HepG2 (cell line): ENCODE data around the gene PCP4L1. TPM values are rescaled to one million over a fixed set of nuclear protein-coding genes. Genes with fewer than 3 reads are reported as not detected.

Source experiments
- ATAC-seq: fragments of 200-7000 bp; cut with Tn5 transposase; 3 replicates; pipeline ENCODE4 v1.9.1; 2020; ENCODE audit warnings: mild to moderate bottlenecking, moderate library complexity
- BruUV-seq: library from RNA; stranded (reverse); fragments of 400-500 nt; replicated peaks from 2 replicates; lab custom pipeline; 2021; lab: Mats Ljungman, UMichigan
- CTCF ChIA-PET: fragments of 300-600 bp; formaldehyde crosslinking; extraction: SDS; loops from one replicate; lab custom pipeline; 2021; ENCODE audit warnings: low total read pairs, inconsistent platforms, low intra/inter-chr PET ratio; lab: Yijun Ruan, JAX
- POLR2A ChIA-PET: fragments of 350-600 bp; sonication (Branson Sonifier 250); formaldehyde crosslinking; loops from one replicate; lab custom pipeline; 2020; ENCODE audit warnings: antibody characterized with exemption, inconsistent platforms; lab: Yijun Ruan, JAX
- DNase-seq: peaks from one replicate; pipeline ENCODE4 v3.0.0-alpha.2; 2015; ENCODE audit warnings: low spot score
- FAIRE-seq: peaks from 3 replicates; lab custom pipeline; 2011; peaks lifted over from hg19 to GRCh38; lab: Jason Lieb, UNC
- H2AFZ ChIP-seq: one replicate; pipeline ENCODE4 v1.6.1; 2011; ENCODE audit warnings: low read length, inconsistent platforms
- H3K27ac ChIP-seq: fragments of 300-600 bp; 3 replicates; pipeline ENCODE4 v1.8.0; 2011; ENCODE audit warnings: mixed run types, mild to moderate bottlenecking, mixed read lengths, low read length, inconsistent platforms; ENCODE audit not compliant: insufficient read depth; ENCODE audit errors: extremely low read length
- H3K27me3 ChIP-seq, 2 experiments: fragments of 200-600 bp in 1 of 2; 2 replicates in 1 of 2; 3 replicates in 1 of 2; pipeline versions ENCODE4 v1.6.0 to v1.8.0; 2011; ENCODE audit warnings: low read length in 2 of 2, mild to moderate bottlenecking in 2 of 2, moderate library complexity in 2 of 2, inconsistent platforms in 1 of 2; ENCODE audit not compliant: insufficient read depth in 2 of 2, control insufficient read depth in 1 of 2
- H3K36me3 ChIP-seq, 2 experiments: fragments of 200-600 bp in 1 of 2; replicated peaks in 1 of 2; 2 replicates in 1 of 2; 3 replicates in 1 of 2; pipeline versions ENCODE4 v1.5.1 to v1.8.0; 2011; ENCODE audit warnings: low read length in 2 of 2, inconsistent platforms in 1 of 2; ENCODE audit not compliant: insufficient read depth in 2 of 2, control insufficient read depth in 1 of 2
- H3K4me1 ChIP-seq: 2 replicates; pipeline ENCODE4 v1.5.1; 2012; ENCODE audit warnings: low read length, inconsistent platforms; ENCODE audit not compliant: insufficient read depth
- H3K4me2 ChIP-seq: 2 replicates; pipeline ENCODE4 v1.6.0; 2011; ENCODE audit warnings: low read depth, low read length, inconsistent platforms
- H3K4me3 ChIP-seq, 3 experiments: fragments of 200-600 bp in 1 of 3; sonication (generic), shearing (Covaris generic) in 1 of 3; replicated peaks in 1 of 3; 2 replicates each; pipeline ENCODE4 v1.5.1; 2011 to 2016; ENCODE audit warnings: low read length in 3 of 3, inconsistent platforms in 2 of 3, low read depth in 2 of 3, mild to moderate bottlenecking in 2 of 3, control low read depth in 1 of 3, mixed read lengths in 1 of 3; ENCODE audit not compliant: insufficient read depth in 1 of 3
- H3K79me2 ChIP-seq: one replicate; pipeline ENCODE4 v1.6.1; 2011; ENCODE audit warnings: low read length, inconsistent platforms; ENCODE audit not compliant: insufficient read depth
- H3K9ac ChIP-seq: 2 replicates; pipeline ENCODE4 v1.6.0; 2011; ENCODE audit warnings: mild to moderate bottlenecking, low read depth, low read length, inconsistent platforms; ENCODE audit not compliant: insufficient read depth
- H3K9me3 ChIP-seq: 2 replicates; pipeline ENCODE4 v1.5.1; 2012; ENCODE audit warnings: mild to moderate bottlenecking, low read length
- H4K20me1 ChIP-seq: 2 replicates; pipeline ENCODE4 v1.6.0; 2011; ENCODE audit warnings: inconsistent platforms, mild to moderate bottlenecking, low read length, moderate library complexity; ENCODE audit not compliant: insufficient read depth
- CBFB ChIP-seq: sonication (generic); formaldehyde crosslinking; IDR thresholded peaks from 2 replicates; pipeline ENCODE4 v1.4.0; 2020; ENCODE audit warnings: missing genetic modification reagents
- GTF3A ChIP-seq: sonication (generic); formaldehyde crosslinking; conservative IDR thresholded peaks from 2 replicates; pipeline ENCODE4 v1.4.0; 2020; ENCODE audit warnings: mild to moderate bottlenecking, missing genetic modification reagents
- HDAC1 ChIP-seq: sonication (generic); formaldehyde crosslinking; IDR thresholded peaks from 2 replicates; pipeline ENCODE4 v1.5.1; 2020; ENCODE audit warnings: mild to moderate bottlenecking, missing genetic modification reagents
- KDM1A ChIP-seq: IDR thresholded peaks from 2 replicates; pipeline ENCODE4 v1.6.1; 2016; ENCODE audit warnings: missing compliant biosample characterization
- PHB2 ChIP-seq: fragments of 450-650 bp; IDR thresholded peaks from 2 replicates; pipeline ENCODE4 v1.6.1; 2018; ENCODE audit not compliant: partially characterized antibody
- SMAD3 ChIP-seq: sonication (generic); formaldehyde crosslinking; IDR thresholded peaks from 2 replicates; pipeline ENCODE4 v1.4.0; 2020; ENCODE audit warnings: missing genetic modification reagents
- SP1 ChIP-seq, 2 experiments: fragments of 450-650 bp in 1 of 2; sonication (generic) in 1 of 2; formaldehyde crosslinking in 1 of 2; IDR thresholded peaks; 2 replicates each; pipeline versions ENCODE4 v1.4.0 to v1.6.1; 2016 to 2020; ENCODE audit warnings: missing genetic modification reagents in 1 of 2
- ZNF770 ChIP-seq: sonication (generic); formaldehyde crosslinking; IDR thresholded peaks from 2 replicates; pipeline ENCODE4 v1.5.0; 2020; ENCODE audit warnings: mild to moderate bottlenecking, missing genetic modification reagents
- WGBS: methylation state at CpG from one replicate; pipeline ENCODE4 v1.1.6; 2017; ENCODE audit warnings: low lambda C conversion rate; 5-methylcytosine and 5-hydroxymethylcytosine counted together
- in situ Hi-C: cut with HindIII; loops from 2 replicates; pipeline ENCODE4 v1.10.0; 2017; ENCODE audit warnings: low pct_unique_long_range_greater_than_20kb; ENCODE audit not compliant: extremely low pct_ligation_motif_present
- intact Hi-C: fragments of 100-400 bp; cut with micrococcal nuclease; formaldehyde crosslinking; loops from one replicate; pipeline ENCODE4 v1.10.0; 2022; ENCODE audit not compliant: unreplicated experiment
- polyA plus RNA-seq, 8 experiments: library from polyadenylated mRNA; depleted of rRNA in 3 of 8; stranded (reverse) in 7 of 8; unstranded in 1 of 8; fragments of >200 nt; fragmentation: Illumina TruSeq in 4 of 8; extraction: Trizol in 4 of 8; gene quantifications; 2 replicates each; pipeline versions ENCODE4 v1.2.1 to v1.2.3, GENCODE V29; 2011 to 2016; ENCODE audit warnings: low read depth in 4 of 8, missing spikeins in 1 of 8, mixed read lengths in 1 of 8; ENCODE audit not compliant: insufficient read depth in 1 of 8
- total RNA-seq, 5 experiments: library from RNA; depleted of rRNA; stranded (reverse); fragments of >200 nt; fragmentation: Illumina TruSeq; extraction: Trizol; gene quantifications; 2 replicates each; pipeline ENCODE4 v1.2.3, GENCODE V29; 2016; ENCODE audit warnings: low read depth in 1 of 5

Gene PCP4L1
- total and polyA plus RNA-seq, 2 of the 13 experiments (the other 11 are each of a cell fraction or from before 2014, with no cell fraction given) = 0.28 TPM; not detected in 1

- TF ChIP-seq SP1 (IDR thresholded peaks at IDR 0.05) (no peak), SP1 (CRISPR knock-in tag; IDR thresholded peaks at IDR 0.05) (no peak), KDM1A (CRISPR knock-in tag) (no peak)
Observed at GRCh38 chr1:161297415-161297814, 38.9 kb downstream of the PCP4L1 start (continued).

GRCh38 chr1:161298116-161298515 is 39.6 kb downstream of the PCP4L1 start:
- CTCF ChIA-PET = no interaction called here
- no peaks in the 10 kb centered on the region for H4K20me1 ChIP-seq
- DNase-seq (no peak), FAIRE-seq (no peak), ATAC-seq (no peak)
- H3K79me2 ChIP-seq = no peaks in the 10 kb centered on the region
- no peak overlapping the region for H3K4me3 ChIP-seq
- no TSS peak for BruUV-seq
- 71% methylated on average over 6 of the region's 6 CpGs for WGBS
- no peak for TF ChIP-seq SMAD3 (CRISPR knock-in tag)
- TF ChIP-seq ZNF770 (CRISPR knock-in tag) = no peak
- no peak for TF ChIP-seq CBFB
- TF ChIP-seq PHB2 = no peak
- TF ChIP-seq HDAC1 (CRISPR knock-in tag) = no peak
- TF ChIP-seq GTF3A (CRISPR knock-in tag) = no peak
- H3K4me1 ChIP-seq = peaks cover 8% of the 10 kb centered on the region; the same call in 1 of the 2 replicates
- H3K36me3 ChIP-seq = no peaks in the 10 kb centered on the region
- POLR2A ChIA-PET = no interaction called here
- H3K9me3 ChIP-seq = no peaks in the 10 kb centered on the region
- H3K27me3 ChIP-seq = no peaks in the 10 kb centered on the region
- no peak overlapping the region for H3K4me2 ChIP-seq
- intact Hi-C loops (no loop called here), in situ Hi-C loops (no loop called here)
- H2AFZ ChIP-seq = no peak overlapping the region
- no peak overlapping the region for H3K27ac ChIP-seq
- no peak overlapping the region for H3K9ac ChIP-seq
